ENCODE data around the gene OR2AG1.

GRCh38 chr11:6824136-6824823, 41.5 kb downstream of the OR2AG1 start:
- TF ChIP-seq POLR2AphosphoS5 (IDR thresholded peaks at IDR 0.05; ENCODE audit: low read depth, low read length), result no peak
- TF ChIP-seq TAF1 (IDR thresholded peaks at IDR 0.05; ENCODE audit: borderline replicate concordance, insufficient read depth, low read length), result no peak
